ENCODE measurements around the gene MED13. TPM values are rescaled to one million over a fixed set of nuclear protein-coding genes. Genes with fewer than 3 reads are reported as not detected.
A peak's percentile ranks its signal among the peaks of the same experiment; 100 is the strongest.
"Not testable (repeated sequence)": the region's sequence is repeated elsewhere in the genome, so short reads cannot be mapped to it uniquely, and the experiment has no call there.

MED13 gene
- total RNA-seq, 4 donors from 2014 or later: 34.5 to 64.9 (median 52.0) TPM

DNA sequence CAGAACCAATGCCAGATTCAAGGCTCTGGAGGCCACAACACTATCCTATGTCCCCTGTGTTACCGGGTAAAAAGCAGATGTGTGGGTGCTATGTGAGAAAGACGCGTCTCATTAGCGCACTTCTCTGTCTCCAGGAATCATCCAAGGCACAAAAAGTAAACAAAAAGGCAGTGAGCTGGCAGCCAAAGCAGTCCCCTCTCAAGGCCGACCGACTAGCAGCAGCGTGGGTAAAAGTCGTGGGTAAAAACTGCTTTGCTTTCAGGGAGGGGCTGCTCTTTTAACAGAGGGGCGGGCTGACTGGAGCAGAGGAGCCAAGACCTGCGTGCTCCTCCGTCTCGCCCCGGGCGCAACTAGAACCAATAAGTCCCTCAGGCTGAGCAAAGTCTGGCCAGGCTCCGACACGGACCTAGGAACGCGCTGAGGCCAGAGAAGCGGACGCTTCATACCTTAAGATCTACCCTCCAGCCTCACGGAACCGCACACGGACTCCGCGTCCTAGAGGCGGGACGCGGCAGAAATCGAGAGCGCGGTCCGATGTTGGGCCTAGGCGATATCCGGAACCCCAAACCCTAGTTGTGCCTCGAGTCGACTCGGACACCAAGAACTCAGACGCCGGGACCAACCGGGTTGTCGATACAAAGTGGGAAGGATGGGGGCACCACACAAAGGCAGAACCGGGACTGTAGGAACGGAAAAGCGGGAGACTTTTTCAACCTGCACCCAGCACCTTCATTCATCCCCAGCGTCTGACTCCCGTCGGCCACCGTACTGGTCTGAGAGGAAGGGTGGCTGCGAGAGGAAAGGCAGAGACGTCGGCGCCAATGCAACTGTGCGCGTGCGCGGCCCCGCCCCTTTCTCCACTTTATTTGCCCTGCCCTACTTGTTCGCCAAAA is 137.6 kb downstream of the MED13 start, which contains the start of gene INTS2:
INTS2 (minus strand) TSS at position 775 of the 893 bp plus-strand sequence. CDS start 1,338 bp downstream, outside the sequence.
- 0% methylated on average over 4 to 20 of the region's 58 CpGs for WGBS, 2 donors (ENCODE audit: low coverage in 1 of 2)
- H3K9me3 ChIP-seq: no peaks in the 10 kb centered on the region
- peaks cover 4 to 26% (median 6%) of the 10 kb centered on the region in 3 donors for H3K4me1 ChIP-seq
- no peaks in the 10 kb centered on the region for H3K27me3 ChIP-seq
- peak within 1 kb of the TSS; percentile 69 to 71 for H3K4me3 ChIP-seq
- H3K36me3 ChIP-seq: peaks cover 0 to 23% of the 10 kb centered on the region in 2 donors
- peak within 1 kb of the TSS; percentile 66 to 91 (median 88) for H3K27ac ChIP-seq
- peak; percentile 97 for ATAC-seq
- TF ChIP-seq POLR2A (IDR thresholded peaks at IDR 0.05) (peak; percentile 63 to 64), CTCF (IDR thresholded peaks at IDR 0.05) (no peak), POLR2AphosphoS5 (IDR thresholded peaks at IDR 0.05) (peak; percentile 96)

DNA sequence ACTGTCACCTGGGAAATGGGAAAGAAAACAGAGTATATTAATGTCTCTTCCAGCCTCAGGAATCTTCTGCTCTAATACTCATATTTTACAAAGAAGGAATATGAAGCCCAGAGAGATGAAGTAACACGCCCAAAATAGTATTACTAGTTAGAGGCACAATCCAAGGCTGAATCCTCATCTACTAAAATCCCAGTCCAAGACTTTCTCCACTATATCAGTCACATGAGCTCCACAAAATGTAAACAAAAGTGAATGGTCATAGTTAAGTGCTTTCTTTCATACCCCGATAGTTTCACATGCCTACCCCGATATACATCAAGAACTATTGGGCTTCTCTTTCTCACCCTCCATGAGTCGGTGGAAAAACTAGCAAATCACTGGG is 138.3 kb downstream of the MED13 start:
- H3K27me3 ChIP-seq: no peaks in the 10 kb centered on the region
- 3 to 9% methylated on average over 4 of the region's 4 CpGs for WGBS, 2 donors (ENCODE audit: low coverage in 1 of 2)
- H3K4me3 ChIP-seq: peak overlapping the region; percentile 69 to 71
- TF ChIP-seq POLR2AphosphoS5 (IDR thresholded peaks at IDR 0.05) (peak; percentile 2), CTCF (IDR thresholded peaks at IDR 0.05) (no peak)
- peaks cover 0 to 26% of the 10 kb centered on the region in 2 donors for H3K36me3 ChIP-seq
- peak overlapping the region; percentile 66 to 91 (median 88) for H3K27ac ChIP-seq
- H3K9me3 ChIP-seq: no peaks in the 10 kb centered on the region
- peak; percentile 27 for ATAC-seq
- H3K4me1 ChIP-seq: peaks cover 4 to 26% (median 6%) of the 10 kb centered on the region in 3 donors

GRCh38 chr17:61915162-61915561 is 149.9 kb downstream of the MED13 start:
- peaks cover 0 to 72% of the 10 kb centered on the region in 2 donors for H3K36me3 ChIP-seq
- not testable (repeated sequence) for H3K4me3 ChIP-seq, H3K4me1 ChIP-seq, H3K27me3 ChIP-seq, ATAC-seq, H3K27ac ChIP-seq, H3K9me3 ChIP-seq
- WGBS, 2 donors (ENCODE audit: low coverage in 1 of 2): 96 to 100% methylated on average over 4 to 15 of the region's 15 CpGs

- Histone ChIP-seq H3K27ac (no peak overlapping the region), H3K36me3 (peaks cover 11 to 93% of the 10 kb centered on the region in 2 donors), H3K9me3 (no peaks in the 10 kb centered on the region), H3K4me3 (no peak overlapping the region), H3K4me1 (no peaks in the 10 kb centered on the region), H3K27me3 (no peaks in the 10 kb centered on the region)
- TF ChIP-seq EP300 (IDR thresholded peaks at IDR 0.05) (no peak), POLR2AphosphoS5 (IDR thresholded peaks at IDR 0.05) (no peak), POLR2A (IDR thresholded peaks at IDR 0.05) (no peak), CTCF (IDR thresholded peaks at IDR 0.05) (no peak)
- WGBS, 2 donors (ENCODE audit: low coverage in 1 of 2): 92 to 98% methylated on average over 7 of the region's 7 CpGs
- no peak for ATAC-seq
These were observed 156.6 kb downstream of the MED13 start for GRCh38 chr17:61908292-61909037.

GRCh38 chr17:61907361-61907760 is 157.7 kb downstream of the MED13 start:
- Histone ChIP-seq H3K27ac (no peak overlapping the region), H3K9me3 (no peaks in the 10 kb centered on the region), H3K27me3 (no peaks in the 10 kb centered on the region), H3K4me1 (no peaks in the 10 kb centered on the region), H3K36me3 (peaks cover 11 to 100% of the 10 kb centered on the region in 2 donors), H3K4me3 (no peak overlapping the region)
- TF ChIP-seq EP300 (IDR thresholded peaks at IDR 0.05) (no peak), CTCF (IDR thresholded peaks at IDR 0.05) (no peak), POLR2AphosphoS5 (IDR thresholded peaks at IDR 0.05) (no peak), POLR2A (IDR thresholded peaks at IDR 0.05) (no peak)
- ATAC-seq: no peak
- WGBS, 2 donors (ENCODE audit: low coverage in 1 of 2): 76 to 90% methylated on average over 5 of the region's 5 CpGs

Measured in gastroesophageal sphincter (tissue), 4 donors.